ENCODE data around the gene HSD3B1. TPM values are rescaled to one million over a fixed set of nuclear protein-coding genes. Genes with fewer than 3 reads are reported as not detected.

Gene HSD3B1
- total RNA-seq, 1 experiment from 2014 or later, result not detected

- intact Hi-C loops (cut with micrococcal nuclease; ENCODE audit: unreplicated experiment), result no loop called here
- CTCF ChIA-PET, result no interaction called here
These were observed 39.6 kb downstream of the HSD3B1 start for GRCh38 chr1:119546641-119547040.

GRCh38 chr1:119547306-119547705 is 40.3 kb downstream of the HSD3B1 start:
- BruUV-seq (replicated peaks), result no TSS peak
- Histone ChIP-seq H3K9me3 (ENCODE audit: control insufficient read depth, insufficient read depth, low read depth, low read length) (no peaks in the 10 kb centered on the region), H3K36me3 (ENCODE audit: control insufficient read depth, insufficient read depth, low read length) (no peaks in the 10 kb centered on the region), H3K4me3 (ENCODE audit: low read depth in 2 of 2, low read length in 2 of 2) (no peak overlapping the region), H3K4me1 (ENCODE audit: control insufficient read depth, insufficient read depth, low read length) (no peaks in the 10 kb centered on the region), H3K27ac (ENCODE audit: low read length) (no peak overlapping the region), H3K27me3 (ENCODE audit: control insufficient read depth, insufficient read depth, low read length) (peaks cover 2% of the 10 kb centered on the region; the same call in 1 of the 2 replicates)
- intact Hi-C loops (cut with micrococcal nuclease; ENCODE audit: unreplicated experiment), result no loop called here
- CTCF ChIA-PET, result no interaction called here
- POLR2A ChIA-PET, result no interaction called here
- no peak for DNase-seq (ENCODE audit: low read depth, low spot score)
- in situ Hi-C loops (cut with HindIII; ENCODE audit: low pct_unique_long_range_greater_than_20kb, low sequenced_read_pairs), result no loop called here
- no peak for ATAC-seq
- no peak for TF ChIP-seq REST (IDR thresholded peaks at IDR 0.05; ENCODE audit: insufficient read depth in 1 of 2, low read depth in 2 of 2, low read length in 1 of 2)
- TF ChIP-seq POLR2AphosphoS5 (IDR thresholded peaks at IDR 0.05; ENCODE audit: low read depth, low read length), result no peak
- no peak for TF ChIP-seq TCF7L2 (IDR thresholded peaks at IDR 0.05; ENCODE audit: low read depth, low read length)
- TF ChIP-seq CTCF (IDR thresholded peaks at IDR 0.05), result no peak
- TF ChIP-seq SIN3A (IDR thresholded peaks at IDR 0.05; ENCODE audit: borderline replicate concordance, insufficient read depth, low read depth, low read length), result no peak

More at GRCh38 chr1:119546641-119547040, 39.6 kb downstream of the HSD3B1 start:
- Histone ChIP-seq H3K4me1 (ENCODE audit: control insufficient read depth, insufficient read depth, low read length) (no peaks in the 10 kb centered on the region), H3K36me3 (ENCODE audit: control insufficient read depth, insufficient read depth, low read length) (no peaks in the 10 kb centered on the region), H3K27ac (ENCODE audit: low read length) (no peak overlapping the region), H3K9me3 (ENCODE audit: control insufficient read depth, insufficient read depth, low read depth, low read length) (no peaks in the 10 kb centered on the region), H3K4me3 (ENCODE audit: low read depth in 2 of 2, low read length in 2 of 2) (no peak overlapping the region), H3K27me3 (ENCODE audit: control insufficient read depth, insufficient read depth, low read length) (peaks cover 2% of the 10 kb centered on the region; the same call in 1 of the 2 replicates)
- POLR2A ChIA-PET, result no interaction called here
- ATAC-seq (no peak), DNase-seq (ENCODE audit: low read depth, low spot score) (no peak)
- BruUV-seq (replicated peaks), result no TSS peak
- in situ Hi-C loops (cut with HindIII; ENCODE audit: low pct_unique_long_range_greater_than_20kb, low sequenced_read_pairs), result no loop called here
- no peak for TF ChIP-seq REST (IDR thresholded peaks at IDR 0.05; ENCODE audit: insufficient read depth in 1 of 2, low read depth in 2 of 2, low read length in 1 of 2)
- TF ChIP-seq POLR2AphosphoS5 (IDR thresholded peaks at IDR 0.05; ENCODE audit: low read depth, low read length), result no peak
- TF ChIP-seq CTCF (IDR thresholded peaks at IDR 0.05), result no peak
- no peak for TF ChIP-seq TCF7L2 (IDR thresholded peaks at IDR 0.05; ENCODE audit: low read depth, low read length)
- TF ChIP-seq SIN3A (IDR thresholded peaks at IDR 0.05; ENCODE audit: borderline replicate concordance, insufficient read depth, low read depth, low read length), result no peak
